Keratinocyte (primary cell): ENCODE results near the gene MCTP2.

Source experiments
- CTCF ChIP-seq, 3 experiments: IDR thresholded peaks in 1 of 3; conservative IDR thresholded peaks in 1 of 3; optimal IDR thresholded peaks in 1 of 3; 2 replicates in 2 of 3; 3 replicates in 1 of 3; pipeline versions ENCODE3 to v1.5.1; 2011; ENCODE audit warnings: low read length in 3 of 3, mild to moderate bottlenecking in 3 of 3, moderate library complexity in 2 of 3, control low read depth in 1 of 3, inconsistent platforms in 1 of 3; ENCODE audit not compliant: insufficient read depth in 2 of 3; ENCODE audit errors: extremely low read depth in 1 of 3
- EZH2 ChIP-seq: IDR thresholded peaks from one replicate; pipeline ENCODE4 v1.6.1; 2012; ENCODE audit warnings: inconsistent platforms, mild to moderate bottlenecking, low read length, moderate library complexity

DNA sequence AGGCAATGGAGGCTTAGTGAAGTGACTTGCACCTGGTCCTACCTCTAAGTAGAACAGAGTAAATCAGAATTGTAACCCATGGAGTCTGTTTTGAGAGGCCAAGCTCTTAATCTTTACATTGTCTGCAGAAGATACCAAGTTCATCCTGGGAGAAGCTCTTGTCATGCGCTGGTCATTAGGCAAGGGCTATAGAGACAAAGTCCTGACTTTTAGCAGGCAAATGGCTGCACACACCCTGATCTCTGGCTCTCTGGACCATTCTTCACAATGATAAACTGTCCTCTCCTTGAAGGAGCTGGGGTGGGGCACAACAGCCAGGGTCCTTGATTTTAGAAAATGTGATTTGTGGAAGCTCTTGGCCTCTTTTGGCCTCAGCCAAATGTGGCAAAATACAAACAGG lies 65.4 kb downstream of the MCTP2 start:
- TF ChIP-seq CTCF (optimal IDR thresholded peaks at IDR 0.05 in 1 of 3, IDR thresholded peaks at IDR 0.05 in 1 of 3, conservative IDR thresholded peaks at IDR 0.05 in 1 of 3; ENCODE audit: extremely low read depth in 1 of 3, insufficient read depth in 2 of 3, low read length in 3 of 3) (no peak), EZH2 (no peak)
